SU-DHL-6 (cell line): ENCODE data around the gene EDNRA.

Source experiments
- H2AFZ ChIP-seq: fragments of 200-600 bp; sonication (generic); 2 replicates; pipeline ENCODE4 v1.6.1; 2014; ENCODE audit warnings: low read depth, mild to moderate bottlenecking, moderate library complexity, mixed read lengths, antibody characterized with exemption, low read length; ENCODE audit not compliant: severe bottlenecking
- H3F3A ChIP-seq: fragments of 200-600 bp; shearing (Covaris generic); 2 replicates; pipeline ENCODE4 v1.6.0; 2016; ENCODE audit warnings: antibody characterized with exemption, mild to moderate bottlenecking; ENCODE audit not compliant: insufficient read depth
- H3K27ac ChIP-seq: fragments of 200-600 bp; sonication (generic); 2 replicates; pipeline ENCODE4 v1.5.1; 2016; ENCODE audit warnings: low read depth, mild to moderate bottlenecking, low read length, moderate library complexity, mixed read lengths
- H3K27me3 ChIP-seq: fragments of 200-600 bp; sonication (generic), shearing (Covaris generic); 2 replicates; pipeline ENCODE4 v1.6.0; 2014; ENCODE audit warnings: mild to moderate bottlenecking, low read length
- H3K36me3 ChIP-seq: fragments of 200-600 bp; sonication (generic); 2 replicates; pipeline ENCODE4 v1.6.1; 2014; ENCODE audit warnings: mild to moderate bottlenecking, low read length, mixed read lengths
- H3K4me2 ChIP-seq: fragments of 300-600, 200-600 bp; shearing (Covaris generic), sonication (generic); 2 replicates; pipeline ENCODE4 v1.6.0; 2014; ENCODE audit warnings: low read length, low read depth, mild to moderate bottlenecking; ENCODE audit not compliant: poor library complexity, severe bottlenecking
- H3K4me3 ChIP-seq: fragments of 200-600 bp; sonication (generic); 2 replicates; pipeline ENCODE4 v1.5.1; 2014; ENCODE audit warnings: antibody characterized with exemption, low read length, mild to moderate bottlenecking, mixed read lengths; ENCODE audit not compliant: insufficient read depth, poor library complexity, severe bottlenecking
- H3K79me2 ChIP-seq: fragments of 200-600 bp; sonication (generic); 2 replicates; pipeline ENCODE4 v1.6.1; 2014; ENCODE audit warnings: mild to moderate bottlenecking, low read length, moderate library complexity; ENCODE audit not compliant: insufficient read depth
- H3K9ac ChIP-seq: fragments of 200-600 bp; sonication (generic); 2 replicates; pipeline ENCODE4 v1.7.0; 2014; ENCODE audit warnings: mild to moderate bottlenecking, low read length
- H3K9me2 ChIP-seq: fragments of 200-600 bp; sonication (generic); replicated peaks from 2 replicates; pipeline ENCODE4 v1.6.1; 2014; ENCODE audit warnings: low read length; ENCODE audit not compliant: insufficient read depth
- H3K9me3 ChIP-seq: fragments of 200-600 bp; sonication (generic); 2 replicates; pipeline ENCODE4 v1.6.1; 2014; ENCODE audit warnings: low read length, mixed read lengths; ENCODE audit not compliant: insufficient read depth
- H4K20me1 ChIP-seq: fragments of 200-600 bp; sonication (generic); 2 replicates; pipeline ENCODE4 v1.6.1; 2014; ENCODE audit warnings: low read depth, mild to moderate bottlenecking, antibody characterized with exemption, low read length, moderate library complexity, mixed read lengths
- EZH2phosphoT487 ChIP-seq: fragments of 200-600 bp; sonication (generic), shearing (Covaris generic); conservative IDR thresholded peaks from 2 replicates; pipeline ENCODE4 v1.6.1; 2018; ENCODE audit warnings: mild to moderate bottlenecking, antibody characterized with exemption, low read length, moderate library complexity, mixed read lengths
- TF ChIP-seq, protein P1 (sequence below): fragments of 200-600 bp; sonication (generic); IDR thresholded peaks from one replicate; pipeline ENCODE4 v1.5.1; 2017; ENCODE audit warnings: antibody characterized with exemption, mild to moderate bottlenecking, low read length, moderate library complexity; ENCODE audit not compliant: insufficient read depth, poor library complexity, severe bottlenecking

The EDNRA gene

DNA sequence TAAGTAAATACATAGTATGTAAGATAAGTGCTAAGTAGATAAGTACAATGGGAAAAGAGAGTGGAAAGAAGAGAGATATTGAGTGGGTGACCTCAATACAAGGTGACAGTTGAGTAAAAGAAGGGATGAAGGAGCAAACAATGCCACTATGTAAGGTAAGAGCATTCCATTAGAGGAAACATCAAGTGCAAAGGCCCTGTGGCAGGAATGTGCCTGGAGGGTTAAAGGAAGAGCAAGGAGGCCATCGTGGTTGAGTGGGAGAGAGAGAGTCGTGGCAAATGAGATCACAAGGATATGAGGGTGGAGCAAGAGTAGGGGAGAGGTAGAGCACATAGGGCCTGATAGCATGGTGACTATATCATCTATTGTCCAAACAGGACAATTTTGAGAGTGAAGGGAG lies 13.4 kb downstream of the EDNRA start:
- TF ChIP-seq EZH2phosphoT487, result no peak
- TF ChIP-seq, protein P1, sequence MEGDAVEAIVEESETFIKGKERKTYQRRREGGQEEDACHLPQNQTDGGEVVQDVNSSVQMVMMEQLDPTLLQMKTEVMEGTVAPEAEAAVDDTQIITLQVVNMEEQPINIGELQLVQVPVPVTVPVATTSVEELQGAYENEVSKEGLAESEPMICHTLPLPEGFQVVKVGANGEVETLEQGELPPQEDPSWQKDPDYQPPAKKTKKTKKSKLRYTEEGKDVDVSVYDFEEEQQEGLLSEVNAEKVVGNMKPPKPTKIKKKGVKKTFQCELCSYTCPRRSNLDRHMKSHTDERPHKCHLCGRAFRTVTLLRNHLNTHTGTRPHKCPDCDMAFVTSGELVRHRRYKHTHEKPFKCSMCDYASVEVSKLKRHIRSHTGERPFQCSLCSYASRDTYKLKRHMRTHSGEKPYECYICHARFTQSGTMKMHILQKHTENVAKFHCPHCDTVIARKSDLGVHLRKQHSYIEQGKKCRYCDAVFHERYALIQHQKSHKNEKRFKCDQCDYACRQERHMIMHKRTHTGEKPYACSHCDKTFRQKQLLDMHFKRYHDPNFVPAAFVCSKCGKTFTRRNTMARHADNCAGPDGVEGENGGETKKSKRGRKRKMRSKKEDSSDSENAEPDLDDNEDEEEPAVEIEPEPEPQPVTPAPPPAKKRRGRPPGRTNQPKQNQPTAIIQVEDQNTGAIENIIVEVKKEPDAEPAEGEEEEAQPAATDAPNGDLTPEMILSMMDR, result no peak
- Histone ChIP-seq H3K9ac (no peak overlapping the region), H3K4me3 (no peak overlapping the region), H2AFZ (no peak overlapping the region), H3K4me2 (no peak overlapping the region), H3K9me3 (no peaks in the 10 kb centered on the region), H3K27ac (no peak overlapping the region), H3K9me2 (no peaks in the 10 kb centered on the region), H3K79me2 (no peaks in the 10 kb centered on the region), H3K36me3 (no peaks in the 10 kb centered on the region), H4K20me1 (no peaks in the 10 kb centered on the region), H3F3A (no peaks in the 10 kb centered on the region), H3K27me3 (no peaks in the 10 kb centered on the region)

DNA sequence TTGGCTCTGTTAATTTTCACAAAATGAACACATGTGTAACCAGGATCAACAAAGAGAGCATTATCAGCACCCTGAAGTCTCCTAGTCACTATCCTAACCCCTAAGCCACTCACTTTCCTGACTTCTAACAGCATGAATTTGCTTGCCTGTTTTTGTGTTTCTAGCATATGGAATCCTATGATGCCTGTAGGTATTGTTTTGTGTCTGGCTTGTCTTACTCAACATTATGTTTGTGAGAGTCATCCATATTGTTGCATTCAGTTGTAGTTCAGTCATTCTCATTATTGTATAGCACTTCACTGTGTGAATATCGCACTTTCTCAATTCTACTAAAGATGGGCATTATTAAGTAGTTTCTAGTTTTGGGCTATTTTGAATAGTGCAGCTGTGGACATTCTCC lies 15.6 kb downstream of the EDNRA start:
- no peak overlapping the region for H3K27ac ChIP-seq
- no peak overlapping the region for H3K9ac ChIP-seq
- no peak overlapping the region for H3K4me3 ChIP-seq
- H3F3A ChIP-seq, result no peaks in the 10 kb centered on the region
- no peaks in the 10 kb centered on the region for H3K9me3 ChIP-seq
- H2AFZ ChIP-seq, result no peak overlapping the region
- H3K4me2 ChIP-seq, result no peak overlapping the region
- TF ChIP-seq, protein P1, result no peak
- H3K9me2 ChIP-seq, result no peaks in the 10 kb centered on the region
- no peaks in the 10 kb centered on the region for H3K27me3 ChIP-seq
- H3K79me2 ChIP-seq, result no peaks in the 10 kb centered on the region
- no peaks in the 10 kb centered on the region for H4K20me1 ChIP-seq
- no peaks in the 10 kb centered on the region for H3K36me3 ChIP-seq

DNA sequence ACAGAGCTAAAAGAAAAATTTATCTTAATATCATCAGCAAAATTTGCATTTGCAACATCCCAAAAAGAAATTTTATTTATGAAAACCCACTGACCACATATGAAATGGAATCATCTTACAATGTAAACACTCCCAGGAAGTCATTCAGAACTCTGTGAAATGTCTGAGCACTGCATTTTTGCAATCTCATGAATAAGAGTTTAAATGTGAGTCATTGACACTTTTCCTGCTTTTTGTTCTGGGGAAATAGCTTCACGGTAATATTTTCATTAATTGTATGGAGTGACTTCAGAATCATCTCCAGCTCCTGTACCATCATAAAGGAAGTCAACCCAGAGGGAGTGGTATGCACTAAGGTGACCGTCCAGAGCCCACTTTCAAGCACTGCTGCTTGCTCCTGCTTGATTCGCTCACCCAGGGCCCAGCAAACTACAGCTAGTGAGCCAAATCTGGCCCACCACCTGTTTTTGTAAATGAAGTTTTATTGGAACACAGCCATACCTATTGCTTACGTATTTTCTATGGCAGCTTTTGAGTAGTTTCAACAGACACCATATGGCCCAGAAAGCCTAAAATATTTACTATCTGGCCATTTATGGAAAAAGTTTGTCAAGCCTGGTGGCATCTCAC lies 17.2 kb downstream of the EDNRA start:
- Histone ChIP-seq H3F3A (no peaks in the 10 kb centered on the region), H3K27ac (no peak overlapping the region), H3K79me2 (no peaks in the 10 kb centered on the region), H3K9ac (no peak overlapping the region), H3K36me3 (no peaks in the 10 kb centered on the region), H3K4me3 (no peak overlapping the region), H3K9me2 (no peaks in the 10 kb centered on the region), H4K20me1 (no peaks in the 10 kb centered on the region), H3K27me3 (no peaks in the 10 kb centered on the region), H3K9me3 (no peaks in the 10 kb centered on the region), H3K4me2 (no peak overlapping the region), H2AFZ (no peak overlapping the region)
- no peak for TF ChIP-seq EZH2phosphoT487
- TF ChIP-seq, protein P1, result no peak
